IMR-90 (cell line): ENCODE measurements around the gene RGR.

Source experiments
- BHLHE40 ChIP-seq: fragments of 150-350 bp; IDR thresholded peaks from 2 replicates; pipeline ENCODE4 v1.6.1; 2016; ENCODE audit warnings: mild to moderate bottlenecking, low read depth, low read length
- CEBPB ChIP-seq: IDR thresholded peaks from 2 replicates; pipeline ENCODE4 v1.6.1; 2012; ENCODE audit warnings: low read depth, low read length, improper control_type of control experiment
- CHD1 ChIP-seq: IDR thresholded peaks from 2 replicates; pipeline ENCODE4 v1.6.1; 2012; ENCODE audit warnings: low read depth, low read length, improper control_type of control experiment
- FOS ChIP-seq: fragments of 150-350 bp; IDR thresholded peaks from 2 replicates; pipeline ENCODE4 v1.6.1; 2016; ENCODE audit warnings: low read depth, low read length
- MAZ ChIP-seq: IDR thresholded peaks from 2 replicates; pipeline ENCODE4 v1.6.1; 2012; ENCODE audit warnings: low read depth, mild to moderate bottlenecking, low read length, improper control_type of control experiment, moderate library complexity, borderline replicate concordance
- NFE2L2 ChIP-seq: fragments of 150-350 bp; IDR thresholded peaks from 2 replicates; pipeline ENCODE4 v1.6.1; 2016; ENCODE audit warnings: low read depth, mild to moderate bottlenecking, low read length
- POLR2A ChIP-seq: IDR thresholded peaks from 2 replicates; pipeline ENCODE4 v1.6.1; 2012; ENCODE audit warnings: mild to moderate bottlenecking, low read depth, low read length
- RAD21 ChIP-seq: IDR thresholded peaks from 2 replicates; pipeline ENCODE4 v1.6.1; 2012; ENCODE audit warnings: low read length, improper control_type of control experiment
- RCOR1 ChIP-seq: IDR thresholded peaks from 2 replicates; pipeline ENCODE4 v1.6.1; 2012; ENCODE audit warnings: mild to moderate bottlenecking, low read length, improper control_type of control experiment; ENCODE audit not compliant: insufficient replicate concordance
- RFX5 ChIP-seq: IDR thresholded peaks from 2 replicates; pipeline ENCODE4 v1.8.0; 2012; ENCODE audit warnings: low read depth, mild to moderate bottlenecking, low read length, moderate library complexity
- TF ChIP-seq, protein P1 (sequence below): conservative IDR thresholded peaks from 2 replicates; pipeline ENCODE4 v1.5.1; 2012; ENCODE audit warnings: mild to moderate bottlenecking, low read depth, low read length, improper control_type of control experiment
- TF ChIP-seq, protein P2 (sequence below): fragments of 150-350 bp; IDR thresholded peaks from 2 replicates; pipeline ENCODE4 v1.6.1; 2017; ENCODE audit warnings: mild to moderate bottlenecking, antibody characterized with exemption, low read length, low read depth

DNA sequence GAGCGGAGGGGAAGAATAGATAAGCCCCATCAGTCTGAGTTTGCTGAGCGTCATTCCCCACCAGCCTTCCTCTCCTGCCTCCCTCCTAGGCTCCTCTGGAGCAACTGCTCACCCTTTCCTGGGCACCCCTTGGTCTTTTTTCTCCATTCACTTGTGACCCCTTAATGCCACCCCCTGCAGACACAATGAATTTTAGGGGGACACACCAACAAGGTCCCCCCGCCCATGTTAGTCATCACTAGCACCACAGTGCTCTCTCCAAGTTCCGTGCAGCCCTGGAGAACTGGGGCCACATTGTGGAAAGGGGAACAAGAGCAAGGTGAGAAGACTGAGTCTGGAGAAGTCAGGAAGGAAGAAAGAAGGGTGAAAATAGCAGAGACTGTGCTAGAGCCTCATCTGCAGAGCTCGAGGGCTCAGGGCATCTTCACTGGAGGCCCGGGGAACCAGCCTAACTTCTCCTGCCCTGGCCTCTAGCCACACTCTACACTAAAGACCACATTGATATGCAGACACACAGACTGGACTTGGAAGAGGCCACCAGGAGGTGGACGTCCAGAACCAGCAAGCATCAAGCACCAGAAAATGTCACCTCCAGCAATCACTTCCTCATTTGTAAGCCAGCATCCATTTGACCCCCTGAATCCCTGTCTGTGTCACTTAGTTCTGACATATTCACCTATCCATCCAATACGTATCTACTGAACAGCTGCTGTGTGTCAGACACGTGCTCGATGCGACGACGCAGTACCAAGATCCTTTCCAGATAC is 17.5 kb downstream of the RGR start:
- TF ChIP-seq, protein P1, sequence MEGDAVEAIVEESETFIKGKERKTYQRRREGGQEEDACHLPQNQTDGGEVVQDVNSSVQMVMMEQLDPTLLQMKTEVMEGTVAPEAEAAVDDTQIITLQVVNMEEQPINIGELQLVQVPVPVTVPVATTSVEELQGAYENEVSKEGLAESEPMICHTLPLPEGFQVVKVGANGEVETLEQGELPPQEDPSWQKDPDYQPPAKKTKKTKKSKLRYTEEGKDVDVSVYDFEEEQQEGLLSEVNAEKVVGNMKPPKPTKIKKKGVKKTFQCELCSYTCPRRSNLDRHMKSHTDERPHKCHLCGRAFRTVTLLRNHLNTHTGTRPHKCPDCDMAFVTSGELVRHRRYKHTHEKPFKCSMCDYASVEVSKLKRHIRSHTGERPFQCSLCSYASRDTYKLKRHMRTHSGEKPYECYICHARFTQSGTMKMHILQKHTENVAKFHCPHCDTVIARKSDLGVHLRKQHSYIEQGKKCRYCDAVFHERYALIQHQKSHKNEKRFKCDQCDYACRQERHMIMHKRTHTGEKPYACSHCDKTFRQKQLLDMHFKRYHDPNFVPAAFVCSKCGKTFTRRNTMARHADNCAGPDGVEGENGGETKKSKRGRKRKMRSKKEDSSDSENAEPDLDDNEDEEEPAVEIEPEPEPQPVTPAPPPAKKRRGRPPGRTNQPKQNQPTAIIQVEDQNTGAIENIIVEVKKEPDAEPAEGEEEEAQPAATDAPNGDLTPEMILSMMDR, result no peak
- TF ChIP-seq BHLHE40 (no peak), POLR2A (no peak), CHD1 (no peak), FOS (no peak), RAD21 (no peak), CEBPB (no peak), NFE2L2 (no peak), MAZ (no peak), RCOR1 (no peak), RFX5 (no peak)
- TF ChIP-seq, protein P2, sequence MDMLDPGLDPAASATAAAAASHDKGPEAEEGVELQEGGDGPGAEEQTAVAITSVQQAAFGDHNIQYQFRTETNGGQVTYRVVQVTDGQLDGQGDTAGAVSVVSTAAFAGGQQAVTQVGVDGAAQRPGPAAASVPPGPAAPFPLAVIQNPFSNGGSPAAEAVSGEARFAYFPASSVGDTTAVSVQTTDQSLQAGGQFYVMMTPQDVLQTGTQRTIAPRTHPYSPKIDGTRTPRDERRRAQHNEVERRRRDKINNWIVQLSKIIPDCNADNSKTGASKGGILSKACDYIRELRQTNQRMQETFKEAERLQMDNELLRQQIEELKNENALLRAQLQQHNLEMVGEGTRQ, result no peak
